ENCODE data around the gene FN3KRP.

The FN3KRP gene

GRCh38 chr17:82718986-82719685 is 2.6 kb downstream of the FN3KRP start:
- in situ Hi-C loops (cut with HindIII; ENCODE audit: low sequenced_read_pairs), result no loop called here
- no peak overlapping the region for H3K4me3 ChIP-seq (ENCODE audit: low read depth, low read length)
- TF ChIP-seq CTCF (IDR thresholded peaks at IDR 0.05; ENCODE audit: low read depth, low read length, missing control alignments), result no peak
- DNase-seq (ENCODE audit: low read depth), result no peak

GRCh38 chr17:82720204-82720603 is 3.7 kb downstream of the FN3KRP start:
- H3K4me3 ChIP-seq (ENCODE audit: low read depth, low read length), result no peak overlapping the region
- DNase-seq (ENCODE audit: low read depth), result no peak
- no peak for TF ChIP-seq CTCF (IDR thresholded peaks at IDR 0.05; ENCODE audit: low read depth, low read length, missing control alignments)
- in situ Hi-C loops (cut with HindIII; ENCODE audit: low sequenced_read_pairs), result no loop called here

GRCh38 chr17:82722341-82723013 is 6.0 kb downstream of the FN3KRP start:
- H3K4me3 ChIP-seq (ENCODE audit: low read depth, low read length), result no peak overlapping the region
- no peak for TF ChIP-seq CTCF (IDR thresholded peaks at IDR 0.05; ENCODE audit: low read depth, low read length, missing control alignments)
- DNase-seq (ENCODE audit: low read depth), result no peak
- in situ Hi-C loops (cut with HindIII; ENCODE audit: low sequenced_read_pairs), result no loop called here

- no peak for TF ChIP-seq CTCF (IDR thresholded peaks at IDR 0.05; ENCODE audit: low read depth, low read length, missing control alignments)
- H3K4me3 ChIP-seq (ENCODE audit: low read depth, low read length), result no peak overlapping the region
- DNase-seq (ENCODE audit: low read depth), result no peak
- in situ Hi-C loops (cut with HindIII; ENCODE audit: low sequenced_read_pairs), result no loop called here
Measured at GRCh38 chr17:82723169-82723807, 6.8 kb downstream of the FN3KRP start.

- H3K4me3 ChIP-seq (ENCODE audit: low read depth, low read length), result no peak overlapping the region
- in situ Hi-C loops (cut with HindIII; ENCODE audit: low sequenced_read_pairs), result no loop called here
- TF ChIP-seq CTCF (IDR thresholded peaks at IDR 0.05; ENCODE audit: low read depth, low read length, missing control alignments), result no peak
- DNase-seq (ENCODE audit: low read depth), result no peak
Measured at GRCh38 chr17:82726427-82726826, 9.9 kb downstream of the FN3KRP start.

- no peak overlapping the region for H3K4me3 ChIP-seq (ENCODE audit: low read depth, low read length)
- in situ Hi-C loops (cut with HindIII; ENCODE audit: low sequenced_read_pairs), result no loop called here
- TF ChIP-seq CTCF (IDR thresholded peaks at IDR 0.05; ENCODE audit: low read depth, low read length, missing control alignments), result no peak
- no peak for DNase-seq (ENCODE audit: low read depth)
Measured at GRCh38 chr17:82729479-82730260, 13.2 kb downstream of the FN3KRP start.
